ENCODE measurements around the gene CACNA1B.

CACNA1B gene

DNA sequence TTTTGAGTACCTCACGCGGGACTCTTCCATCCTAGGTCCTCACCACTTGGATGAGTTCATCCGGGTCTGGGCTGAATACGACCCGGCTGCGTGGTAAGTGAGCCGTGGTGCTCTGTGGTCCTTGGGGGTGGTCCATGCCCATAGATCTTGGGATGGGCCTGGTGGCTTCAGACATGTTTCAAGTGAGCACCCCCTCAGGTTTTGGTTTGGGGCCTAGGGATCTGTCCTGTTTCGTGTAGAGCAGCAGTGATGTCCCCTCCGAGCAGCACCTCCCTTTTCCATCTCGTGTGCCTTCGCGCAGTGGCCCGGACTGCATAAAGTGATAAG lies 218.9 kb downstream of the CACNA1B start:
- DNase-seq (ENCODE audit: low read depth): no peak
- Histone ChIP-seq H3K9me3 (ENCODE audit: control insufficient read depth, low read length) (peaks cover 7% of the 10 kb centered on the region), H3K27me3 (replicated peaks; ENCODE audit: control insufficient read depth, insufficient read depth, low read length) (peaks cover 2% of the 10 kb centered on the region), H3K36me3 (ENCODE audit: control insufficient read depth, insufficient read depth, low read length, severe bottlenecking) (no peaks in the 10 kb centered on the region), H3K9ac (ENCODE audit: low read length) (no peak overlapping the region), H3K4me3 (ENCODE audit: low read length) (no peak overlapping the region), H3K4me1 (ENCODE audit: control insufficient read depth, insufficient read depth, low read length) (no peaks in the 10 kb centered on the region)

- Histone ChIP-seq H3K4me3 (ENCODE audit: low read length) (no peak overlapping the region), H3K4me1 (ENCODE audit: control insufficient read depth, insufficient read depth, low read length) (no peaks in the 10 kb centered on the region), H3K9me3 (ENCODE audit: control insufficient read depth, low read length) (peaks cover 3% of the 10 kb centered on the region), H3K36me3 (ENCODE audit: control insufficient read depth, insufficient read depth, low read length, severe bottlenecking) (no peaks in the 10 kb centered on the region), H3K27me3 (replicated peaks; ENCODE audit: control insufficient read depth, insufficient read depth, low read length) (peaks cover 6% of the 10 kb centered on the region), H3K9ac (ENCODE audit: low read length) (no peak overlapping the region)
- no peak for DNase-seq (ENCODE audit: low read depth)
These were observed 220.0 kb downstream of the CACNA1B start for GRCh38 chr9:138097501-138097991.

GRCh38 chr9:138098116-138098907 lies 220.7 kb downstream of the CACNA1B start:
- Histone ChIP-seq H3K4me3 (ENCODE audit: low read length) (no peak overlapping the region), H3K36me3 (ENCODE audit: control insufficient read depth, insufficient read depth, low read length, severe bottlenecking) (no peaks in the 10 kb centered on the region), H3K27me3 (replicated peaks; ENCODE audit: control insufficient read depth, insufficient read depth, low read length) (peaks cover 6% of the 10 kb centered on the region), H3K9me3 (ENCODE audit: control insufficient read depth, low read length) (peaks cover 3% of the 10 kb centered on the region), H3K4me1 (ENCODE audit: control insufficient read depth, insufficient read depth, low read length) (no peaks in the 10 kb centered on the region), H3K9ac (ENCODE audit: low read length) (no peak overlapping the region)
- no peak for DNase-seq (ENCODE audit: low read depth)

- H3K4me1 ChIP-seq (ENCODE audit: control insufficient read depth, insufficient read depth, low read length): no peaks in the 10 kb centered on the region
These were observed 221.6 kb downstream of the CACNA1B start for GRCh38 chr9:138098908-138099791.

DNA sequence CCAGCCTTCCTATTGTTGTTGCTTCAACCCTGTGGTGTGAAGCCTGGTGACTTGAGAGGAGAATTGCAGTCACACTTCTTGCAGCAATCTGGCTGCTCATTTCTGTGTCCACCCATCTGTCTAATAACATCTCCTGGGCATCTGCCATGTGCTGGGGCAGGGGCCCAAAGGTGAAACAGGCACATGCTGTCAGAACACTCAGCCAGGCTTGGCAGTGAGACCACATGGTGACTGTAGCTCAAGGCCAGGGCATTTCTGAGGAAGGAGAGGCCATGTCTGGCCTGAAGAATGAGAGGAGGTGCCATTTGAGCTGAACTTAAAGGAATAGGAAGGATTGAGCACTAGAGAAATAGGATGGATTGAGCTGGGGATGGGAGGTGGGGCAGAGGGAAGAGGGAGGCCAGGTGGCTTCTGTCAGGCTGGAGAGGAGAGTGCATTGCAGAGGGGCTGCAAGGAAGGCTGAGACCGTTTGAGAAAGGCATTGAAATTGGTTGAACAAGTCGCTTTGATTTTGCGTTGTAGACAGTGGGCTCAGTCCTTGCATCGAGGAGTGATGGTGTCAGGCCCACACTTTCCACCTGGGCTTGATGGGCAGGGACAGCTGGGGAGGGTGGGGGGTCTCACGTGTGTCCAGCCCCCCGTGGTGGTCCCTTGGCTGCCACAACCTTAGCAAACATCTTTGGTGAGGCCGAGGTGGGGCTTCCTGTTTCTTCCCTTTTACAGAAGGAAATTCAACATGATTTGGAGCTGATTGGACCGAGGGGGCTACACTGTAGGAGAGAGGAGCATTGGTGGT lies 222.4 kb downstream of the CACNA1B start:
- no peaks in the 10 kb centered on the region for H3K4me1 ChIP-seq (ENCODE audit: control insufficient read depth, insufficient read depth, low read length)
- no peaks in the 10 kb centered on the region for H3K36me3 ChIP-seq (ENCODE audit: control insufficient read depth, insufficient read depth, low read length, severe bottlenecking)
- peaks cover 1% of the 10 kb centered on the region for H3K9me3 ChIP-seq (ENCODE audit: control insufficient read depth, low read length)
- no peak overlapping the region for H3K4me3 ChIP-seq (ENCODE audit: low read length)
- peaks cover 10% of the 10 kb centered on the region for H3K27me3 ChIP-seq (replicated peaks; ENCODE audit: control insufficient read depth, insufficient read depth, low read length)
- no peak for DNase-seq (ENCODE audit: low read depth)
- no peak overlapping the region for H3K9ac ChIP-seq (ENCODE audit: low read length)

More at GRCh38 chr9:138098908-138099791, 221.6 kb downstream of the CACNA1B start:
- Histone ChIP-seq H3K9ac (ENCODE audit: low read length) (no peak overlapping the region), H3K27me3 (replicated peaks; ENCODE audit: control insufficient read depth, insufficient read depth, low read length) (peaks cover 6% of the 10 kb centered on the region), H3K36me3 (ENCODE audit: control insufficient read depth, insufficient read depth, low read length, severe bottlenecking) (no peaks in the 10 kb centered on the region), H3K4me3 (ENCODE audit: low read length) (no peak overlapping the region), H3K9me3 (ENCODE audit: control insufficient read depth, low read length) (peaks cover 3% of the 10 kb centered on the region)
- no peak for DNase-seq (ENCODE audit: low read depth)

GRCh38 chr9:138100711-138101350 lies 223.2 kb downstream of the CACNA1B start:
- Histone ChIP-seq H3K9ac (ENCODE audit: low read length) (no peak overlapping the region), H3K4me3 (ENCODE audit: low read length) (no peak overlapping the region), H3K27me3 (replicated peaks; ENCODE audit: control insufficient read depth, insufficient read depth, low read length) (peaks cover 13% of the 10 kb centered on the region), H3K36me3 (ENCODE audit: control insufficient read depth, insufficient read depth, low read length, severe bottlenecking) (no peaks in the 10 kb centered on the region), H3K4me1 (ENCODE audit: control insufficient read depth, insufficient read depth, low read length) (no peaks in the 10 kb centered on the region), H3K9me3 (ENCODE audit: control insufficient read depth, low read length) (no peaks in the 10 kb centered on the region)
- DNase-seq (ENCODE audit: low read depth): no peak

- H3K9me3 ChIP-seq (ENCODE audit: control insufficient read depth, low read length): no peaks in the 10 kb centered on the region
- H3K4me1 ChIP-seq (ENCODE audit: control insufficient read depth, insufficient read depth, low read length): no peaks in the 10 kb centered on the region
- DNase-seq (ENCODE audit: low read depth): no peak
- peaks cover 13% of the 10 kb centered on the region for H3K27me3 ChIP-seq (replicated peaks; ENCODE audit: control insufficient read depth, insufficient read depth, low read length)
- no peaks in the 10 kb centered on the region for H3K36me3 ChIP-seq (ENCODE audit: control insufficient read depth, insufficient read depth, low read length, severe bottlenecking)
- H3K4me3 ChIP-seq (ENCODE audit: low read length): no peak overlapping the region
- no peak overlapping the region for H3K9ac ChIP-seq (ENCODE audit: low read length)
These were observed 224.1 kb downstream of the CACNA1B start for GRCh38 chr9:138101444-138102234.

GRCh38 chr9:138102246-138103051 lies 224.9 kb downstream of the CACNA1B start:
- H3K9me3 ChIP-seq (ENCODE audit: control insufficient read depth, low read length): no peaks in the 10 kb centered on the region
- no peak overlapping the region for H3K4me3 ChIP-seq (ENCODE audit: low read length)
- H3K4me1 ChIP-seq (ENCODE audit: control insufficient read depth, insufficient read depth, low read length): no peaks in the 10 kb centered on the region
- no peak overlapping the region for H3K9ac ChIP-seq (ENCODE audit: low read length)
- DNase-seq (ENCODE audit: low read depth): no peak
- no peaks in the 10 kb centered on the region for H3K36me3 ChIP-seq (ENCODE audit: control insufficient read depth, insufficient read depth, low read length, severe bottlenecking)
- H3K27me3 ChIP-seq (replicated peaks; ENCODE audit: control insufficient read depth, insufficient read depth, low read length): peaks cover 13% of the 10 kb centered on the region

- no peak overlapping the region for H3K9ac ChIP-seq (ENCODE audit: low read length)
- H3K27me3 ChIP-seq (replicated peaks; ENCODE audit: control insufficient read depth, insufficient read depth, low read length): peaks cover 13% of the 10 kb centered on the region
- H3K36me3 ChIP-seq (ENCODE audit: control insufficient read depth, insufficient read depth, low read length, severe bottlenecking): no peaks in the 10 kb centered on the region
- DNase-seq (ENCODE audit: low read depth): no peak
- no peaks in the 10 kb centered on the region for H3K9me3 ChIP-seq (ENCODE audit: control insufficient read depth, low read length)
- H3K4me3 ChIP-seq (ENCODE audit: low read length): no peak overlapping the region
- H3K4me1 ChIP-seq (ENCODE audit: control insufficient read depth, insufficient read depth, low read length): no peaks in the 10 kb centered on the region
These were observed 225.7 kb downstream of the CACNA1B start for GRCh38 chr9:138103111-138103848.
